ENCODE results near the gene PTPRN2.
"Not testable (repeated sequence)": the region's sequence is repeated elsewhere in the genome, so short reads cannot be mapped to it uniquely, and the experiment has no call there.

PTPRN2 gene

GRCh38 chr7:157702311-157703023 lies 885.2 kb downstream of the PTPRN2 start:
- no peak for DNase-seq (ENCODE audit: low read depth in 1 of 2, low spot score in 1 of 2)
- in situ Hi-C loops (cut with HindIII; ENCODE audit: low pct_unique_long_range_greater_than_20kb, low sequenced_read_pairs) = no loop called here
- TF ChIP-seq JUND (IDR thresholded peaks at IDR 0.05; ENCODE audit: low read depth) = no peak

GRCh38 chr7:157701395-157702180 lies 886.0 kb downstream of the PTPRN2 start:
- DNase-seq (ENCODE audit: low read depth in 1 of 2, low spot score in 1 of 2); in situ Hi-C loops (cut with HindIII; ENCODE audit: low pct_unique_long_range_greater_than_20kb, low sequenced_read_pairs): not testable (repeated sequence)

- in situ Hi-C loops (cut with HindIII; ENCODE audit: low pct_unique_long_range_greater_than_20kb, low sequenced_read_pairs) = no loop called here
- no peak for DNase-seq (ENCODE audit: low read depth in 1 of 2, low spot score in 1 of 2)
- no peak for TF ChIP-seq JUND (IDR thresholded peaks at IDR 0.05; ENCODE audit: low read depth)
These were observed 887.2 kb downstream of the PTPRN2 start for GRCh38 chr7:157700231-157701005.

GRCh38 chr7:157699357-157700013 lies 888.1 kb downstream of the PTPRN2 start:
- in situ Hi-C loops (cut with HindIII; ENCODE audit: low pct_unique_long_range_greater_than_20kb, low sequenced_read_pairs) = no loop called here
- no peak for TF ChIP-seq JUND (IDR thresholded peaks at IDR 0.05; ENCODE audit: low read depth)
- no peak for DNase-seq (ENCODE audit: low read depth in 1 of 2, low spot score in 1 of 2)

GRCh38 chr7:157697287-157697686 lies 890.3 kb downstream of the PTPRN2 start:
- DNase-seq (ENCODE audit: low read depth in 1 of 2, low spot score in 1 of 2); in situ Hi-C loops (cut with HindIII; ENCODE audit: low pct_unique_long_range_greater_than_20kb, low sequenced_read_pairs): not testable (repeated sequence)

GRCh38 chr7:157695609-157696008 lies 892.0 kb downstream of the PTPRN2 start:
- DNase-seq (ENCODE audit: low read depth in 1 of 2, low spot score in 1 of 2); in situ Hi-C loops (cut with HindIII; ENCODE audit: low pct_unique_long_range_greater_than_20kb, low sequenced_read_pairs): not testable (repeated sequence)

- no peak for TF ChIP-seq JUND (IDR thresholded peaks at IDR 0.05; ENCODE audit: low read depth)
- no peak for DNase-seq (ENCODE audit: low read depth in 1 of 2, low spot score in 1 of 2)
- in situ Hi-C loops (cut with HindIII; ENCODE audit: low pct_unique_long_range_greater_than_20kb, low sequenced_read_pairs) = no loop called here
These were observed 893.3 kb downstream of the PTPRN2 start for GRCh38 chr7:157694376-157694665.

GRCh38 chr7:157693521-157694375 lies 893.9 kb downstream of the PTPRN2 start:
- no peak for TF ChIP-seq JUND (IDR thresholded peaks at IDR 0.05; ENCODE audit: low read depth)
- in situ Hi-C loops (cut with HindIII; ENCODE audit: low pct_unique_long_range_greater_than_20kb, low sequenced_read_pairs) = no loop called here
- DNase-seq (ENCODE audit: low read depth in 1 of 2, low spot score in 1 of 2) = no peak

- in situ Hi-C loops (cut with HindIII; ENCODE audit: low pct_unique_long_range_greater_than_20kb, low sequenced_read_pairs) = no loop called here
- DNase-seq (ENCODE audit: low read depth in 1 of 2, low spot score in 1 of 2) = no peak
- TF ChIP-seq JUND (IDR thresholded peaks at IDR 0.05; ENCODE audit: low read depth) = no peak
These were observed 894.5 kb downstream of the PTPRN2 start for GRCh38 chr7:157693071-157693520.

- no peak for DNase-seq (ENCODE audit: low read depth in 1 of 2, low spot score in 1 of 2)
- in situ Hi-C loops (cut with HindIII; ENCODE audit: low pct_unique_long_range_greater_than_20kb, low sequenced_read_pairs) = no loop called here
- no peak for TF ChIP-seq JUND (IDR thresholded peaks at IDR 0.05; ENCODE audit: low read depth)
These were observed 895.1 kb downstream of the PTPRN2 start for GRCh38 chr7:157692460-157693011.

GRCh38 chr7:157691586-157692459 lies 895.8 kb downstream of the PTPRN2 start:
- in situ Hi-C loops (cut with HindIII; ENCODE audit: low pct_unique_long_range_greater_than_20kb, low sequenced_read_pairs) = no loop called here
- no peak for TF ChIP-seq JUND (IDR thresholded peaks at IDR 0.05; ENCODE audit: low read depth)
- DNase-seq (ENCODE audit: low read depth in 1 of 2, low spot score in 1 of 2) = no peak

All from T47D (cell line).